ENCODE data around the gene ZBTB17. TPM values are rescaled to one million over a fixed set of nuclear protein-coding genes. Genes with fewer than 3 reads are reported as not detected.
"Not testable (repeated sequence)": the region's sequence is repeated elsewhere in the genome, so short reads cannot be mapped to it uniquely, and the experiment has no call there.

Gene ZBTB17
- 12.6 TPM for polyA plus RNA-seq (2012; ENCODE audit: missing spikeins)

DNA sequence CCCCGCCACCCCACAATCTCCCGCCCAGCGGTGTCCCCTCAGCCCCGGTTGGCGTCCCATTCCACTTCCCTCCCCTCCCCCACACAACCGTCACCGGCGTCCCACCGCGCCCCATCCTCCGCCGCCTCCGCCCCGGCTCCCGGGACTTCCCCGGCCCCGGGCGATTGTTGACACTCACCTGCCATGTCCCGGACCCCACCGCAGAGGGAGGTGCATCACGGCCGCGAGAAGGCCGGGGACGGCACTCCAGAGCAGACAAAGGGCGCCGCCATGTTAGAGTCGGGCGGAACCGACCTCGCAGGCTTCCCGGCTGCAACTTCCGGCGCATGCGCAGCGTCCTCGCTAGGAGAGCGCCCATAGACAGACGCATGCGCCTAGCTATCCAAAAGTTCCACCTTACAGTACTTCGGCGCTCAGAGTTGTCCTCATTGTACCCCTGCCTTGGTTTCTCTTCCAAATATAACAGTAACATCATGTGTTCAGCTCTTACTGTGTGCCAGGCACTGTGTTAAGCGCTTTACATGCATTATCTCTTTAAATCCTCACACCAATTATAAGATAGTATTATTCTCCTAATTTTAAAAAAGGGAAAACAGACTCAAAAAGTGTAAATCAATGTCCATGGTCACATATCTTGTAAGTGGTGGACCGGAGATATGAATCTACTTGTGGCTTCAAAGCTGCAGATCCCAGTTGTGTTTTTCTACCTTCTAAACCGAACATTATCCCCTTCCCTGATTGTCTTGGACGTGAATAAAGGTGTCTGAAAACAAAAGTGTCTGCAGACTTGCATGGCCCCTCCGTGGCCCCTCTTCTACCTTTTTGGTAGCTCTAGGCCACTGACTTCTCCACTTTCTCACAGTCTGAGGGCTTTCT is at the start of gene ZBTB17:
Gene ZBTB17 (minus strand): TSS at position 297 of the 876 bp plus-strand sequence. CDS start 27,606 bp downstream, outside the sequence.
- peak; percentile 76; the same call in 1 of the 2 replicates for TF ChIP-seq TAF1 (IDR thresholded peaks at IDR 0.05; ENCODE audit: borderline replicate concordance, low read depth, low read length)
- TF ChIP-seq POLR2AphosphoS5 (IDR thresholded peaks at IDR 0.05; ENCODE audit: low read depth, low read length): peak; percentile 29; the same call in 1 of the 2 replicates
- TF ChIP-seq POLR2A (IDR thresholded peaks at IDR 0.05; ENCODE audit: low read depth, low read length): peak; percentile 39; the same call in 1 of the 2 replicates
- peak; percentile 89 for DNase-seq (ENCODE audit: insufficient read length)
- FAIRE-seq: peak; percentile 98

DNA sequence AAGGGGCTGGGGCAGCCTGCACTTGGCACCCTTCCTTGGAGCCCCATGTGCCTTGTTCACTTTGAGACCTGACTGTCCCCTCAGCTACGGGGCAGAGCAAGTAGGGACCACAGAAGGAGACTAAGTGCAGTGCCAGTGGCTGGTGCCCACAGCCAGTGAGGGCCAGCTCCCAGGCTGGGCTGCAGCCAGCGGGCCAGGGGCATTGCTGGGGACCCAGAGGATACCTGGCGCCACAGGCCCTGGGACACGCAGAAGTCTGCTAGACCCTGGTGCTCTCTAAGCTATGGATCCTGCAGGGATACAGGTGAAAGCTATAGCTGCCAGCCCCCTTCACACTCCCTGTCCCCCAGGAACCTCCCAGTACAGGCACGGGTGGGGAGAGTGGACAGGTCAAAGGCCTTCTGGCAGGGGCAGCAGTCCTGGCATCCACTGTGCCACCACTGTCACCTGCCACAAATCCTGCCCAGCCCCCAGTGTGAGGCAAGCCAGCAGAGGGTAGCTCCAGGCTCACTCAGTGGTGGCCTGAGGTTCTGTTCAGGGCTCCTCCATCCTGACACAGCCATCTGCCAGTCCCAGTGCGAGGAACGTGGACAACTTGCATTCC is 47.3 kb upstream of the ZBTB17 start:
- no peak for TF ChIP-seq TAF1 (IDR thresholded peaks at IDR 0.05; ENCODE audit: borderline replicate concordance, low read depth, low read length)
- TF ChIP-seq POLR2A (IDR thresholded peaks at IDR 0.05; ENCODE audit: low read depth, low read length): no peak
- no peak for TF ChIP-seq POLR2AphosphoS5 (IDR thresholded peaks at IDR 0.05; ENCODE audit: low read depth, low read length)
- DNase-seq (ENCODE audit: insufficient read length): no peak
- FAIRE-seq: no peak

DNA sequence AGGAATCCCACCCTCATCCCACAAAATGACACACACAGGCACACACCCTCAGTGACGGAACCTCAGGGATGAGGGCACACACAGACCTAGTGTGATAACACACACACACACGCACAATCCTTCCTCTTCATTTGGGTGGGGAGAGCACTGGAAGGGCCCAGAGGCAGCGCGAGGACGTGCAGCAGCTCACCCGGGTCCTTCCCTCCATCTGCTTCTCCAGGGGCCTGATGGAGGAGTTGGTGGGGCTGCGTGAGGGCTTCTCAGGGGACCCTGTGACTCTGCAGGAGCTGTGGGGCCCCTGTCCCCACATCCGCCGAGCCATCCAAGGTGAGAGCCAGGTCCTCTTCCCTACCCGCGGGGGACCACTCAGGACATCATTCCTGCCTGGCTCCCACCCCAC is 46.5 kb upstream of the ZBTB17 start:
- TF ChIP-seq POLR2A (IDR thresholded peaks at IDR 0.05; ENCODE audit: low read depth, low read length) (no peak), TAF1 (IDR thresholded peaks at IDR 0.05; ENCODE audit: borderline replicate concordance, low read depth, low read length) (no peak), POLR2AphosphoS5 (IDR thresholded peaks at IDR 0.05; ENCODE audit: low read depth, low read length) (no peak)
- no peak for FAIRE-seq
- DNase-seq (ENCODE audit: insufficient read length): no peak

DNA sequence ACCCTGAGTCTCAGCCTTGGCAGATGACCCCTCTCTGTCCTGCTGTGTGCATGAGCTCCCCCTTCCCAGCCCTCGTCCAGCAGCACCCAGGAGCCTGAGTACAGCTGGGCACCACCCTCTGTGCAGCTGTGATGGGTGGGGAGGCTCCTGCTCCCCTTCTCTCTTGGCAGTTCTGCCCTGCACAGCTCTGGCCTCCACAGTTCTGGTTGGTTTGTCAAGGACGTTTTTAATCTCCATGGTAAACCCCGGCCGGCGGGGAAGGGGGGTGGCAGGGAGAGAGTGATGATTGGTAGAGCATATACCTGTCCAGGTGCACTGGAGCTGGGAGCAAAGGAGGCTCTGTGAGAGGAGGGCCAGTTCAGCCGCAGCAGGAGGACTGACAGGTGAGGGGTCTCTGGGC is 45.8 kb upstream of the ZBTB17 start, which contains the start of gene CLCNKA:
Gene CLCNKA (plus strand): TSS at position 356 of the 400 bp plus-strand sequence. CDS start 584 bp downstream, outside the sequence.
- DNase-seq (ENCODE audit: insufficient read length) (no peak), FAIRE-seq (no peak)
- TF ChIP-seq POLR2A (IDR thresholded peaks at IDR 0.05; ENCODE audit: low read depth, low read length) (no peak), TAF1 (IDR thresholded peaks at IDR 0.05; ENCODE audit: borderline replicate concordance, low read depth, low read length) (no peak), POLR2AphosphoS5 (IDR thresholded peaks at IDR 0.05; ENCODE audit: low read depth, low read length) (no peak)

DNA sequence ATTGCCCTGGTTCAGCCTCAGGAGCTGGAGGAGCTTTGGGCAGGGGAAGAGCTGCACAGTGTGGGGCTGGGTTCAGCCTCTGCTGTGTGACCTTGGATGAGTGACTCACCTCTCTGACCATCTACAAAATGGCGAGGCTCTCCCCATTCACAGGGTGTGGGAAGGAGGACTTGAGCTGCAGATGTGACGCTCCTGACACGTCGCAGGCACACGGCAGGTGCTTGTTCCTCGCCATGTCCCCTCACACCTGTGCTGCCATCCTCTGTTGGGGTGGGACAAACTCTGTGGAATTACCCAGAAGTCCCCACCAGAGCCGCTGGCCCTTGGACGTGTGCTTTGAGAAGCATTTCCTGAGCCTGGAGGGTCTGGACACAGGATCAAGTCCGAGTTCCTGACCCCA is 45.0 kb upstream of the ZBTB17 start:
- DNase-seq (ENCODE audit: insufficient read length); FAIRE-seq: not testable (repeated sequence)

DNA sequence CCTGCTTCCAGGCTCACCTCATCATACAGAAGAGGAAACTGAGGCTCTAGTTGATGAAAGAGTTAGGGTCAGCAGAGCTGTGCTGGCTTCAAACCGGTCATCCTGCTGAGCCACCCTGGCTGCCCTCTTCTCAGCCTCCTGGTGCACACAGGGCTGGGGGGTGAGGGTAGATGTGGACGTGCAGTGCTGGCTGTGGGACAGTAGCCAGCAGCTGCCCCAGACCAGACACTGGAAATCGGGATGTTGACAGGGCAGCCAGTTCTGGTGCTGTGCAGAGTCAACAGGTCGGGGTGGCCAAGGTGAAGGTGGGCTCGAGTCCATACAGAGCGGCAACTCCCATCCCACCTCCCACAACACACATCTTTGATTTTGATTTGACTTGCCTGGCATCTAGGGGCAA is 44.4 kb upstream of the ZBTB17 start:
- DNase-seq (ENCODE audit: insufficient read length) (no peak), FAIRE-seq (no peak)
- TF ChIP-seq POLR2A (IDR thresholded peaks at IDR 0.05; ENCODE audit: low read depth, low read length): no peak
- TF ChIP-seq TAF1 (IDR thresholded peaks at IDR 0.05; ENCODE audit: borderline replicate concordance, low read depth, low read length): no peak
- TF ChIP-seq POLR2AphosphoS5 (IDR thresholded peaks at IDR 0.05; ENCODE audit: low read depth, low read length): no peak

DNA sequence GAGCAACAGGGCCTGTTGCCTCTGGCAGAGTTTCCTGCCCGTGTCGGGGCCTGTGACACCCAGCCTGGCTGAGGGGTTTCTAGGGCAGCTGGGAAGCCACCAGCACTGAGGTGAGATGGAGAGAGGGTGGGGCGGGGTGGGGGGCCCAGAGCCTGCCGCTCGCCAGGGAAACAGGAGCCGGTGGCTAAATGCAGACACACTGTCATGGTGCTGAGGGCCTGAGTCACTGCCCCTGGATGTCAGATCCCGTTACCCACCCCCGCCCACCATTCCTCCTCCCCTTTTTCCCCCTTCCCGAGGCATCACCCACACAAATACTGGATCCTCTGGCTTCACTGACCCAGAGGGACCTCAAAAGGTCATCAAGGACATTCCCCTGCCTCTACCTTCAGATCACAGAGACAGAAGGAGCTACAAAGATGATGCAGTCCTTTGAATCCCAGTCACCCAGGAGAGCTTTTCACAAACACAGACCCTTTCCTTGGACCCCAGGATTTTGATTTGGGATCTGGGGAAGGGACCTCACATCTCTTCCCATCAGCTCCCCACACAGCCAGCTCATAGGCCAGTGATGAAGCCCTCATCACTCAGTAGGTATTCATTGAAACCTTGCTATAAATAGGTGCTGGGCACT is 43.9 kb upstream of the ZBTB17 start:
- no peak for TF ChIP-seq TAF1 (IDR thresholded peaks at IDR 0.05; ENCODE audit: borderline replicate concordance, low read depth, low read length)
- TF ChIP-seq POLR2AphosphoS5 (IDR thresholded peaks at IDR 0.05; ENCODE audit: low read depth, low read length): no peak
- no peak for TF ChIP-seq POLR2A (IDR thresholded peaks at IDR 0.05; ENCODE audit: low read depth, low read length)
- no peak for DNase-seq (ENCODE audit: insufficient read length)
- FAIRE-seq: no peak

DNA sequence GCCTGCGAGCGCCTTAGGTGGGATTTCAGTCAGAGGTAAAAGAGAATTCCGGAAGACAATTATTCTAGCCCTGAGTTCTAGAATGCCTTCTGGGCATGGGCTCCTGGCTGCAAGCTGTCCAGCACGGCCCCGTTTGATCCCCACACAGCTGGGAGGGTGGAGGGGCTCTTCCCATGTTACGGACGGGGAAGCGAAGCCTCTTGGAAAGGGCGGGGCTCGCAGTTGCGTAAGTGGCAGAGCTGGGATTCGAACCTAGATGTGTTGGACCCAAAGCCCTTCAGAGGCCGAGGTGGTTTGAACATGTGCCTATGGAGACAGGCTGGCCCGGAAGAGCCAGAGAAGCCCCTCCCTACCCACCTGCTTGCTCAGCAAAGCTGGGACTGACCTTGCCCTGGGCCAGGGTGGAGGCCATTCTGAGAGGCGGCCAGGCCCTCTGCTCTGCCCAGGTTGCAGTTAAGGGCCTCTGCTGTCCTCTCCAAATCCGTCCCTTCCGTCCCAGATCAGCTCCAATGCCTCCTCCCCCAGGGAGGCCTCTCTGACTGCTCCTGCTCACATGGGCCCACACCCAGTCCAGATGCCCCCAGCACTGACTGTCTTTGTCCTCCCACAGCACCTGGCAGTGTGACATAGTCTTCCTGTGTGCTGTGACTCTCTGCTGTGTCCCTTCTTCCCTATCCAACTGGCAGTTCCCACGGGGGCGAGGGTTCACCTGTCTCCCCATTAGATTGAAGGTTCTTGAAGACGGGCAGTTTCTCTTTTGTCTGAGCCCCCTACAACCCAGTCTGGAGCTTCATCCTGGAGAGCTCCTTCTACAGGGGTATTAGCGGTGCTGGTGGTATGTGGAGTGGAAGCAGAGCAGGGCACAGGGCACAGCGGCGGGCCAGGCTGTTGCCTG is 43.1 kb upstream of the ZBTB17 start:
- DNase-seq (ENCODE audit: insufficient read length): no peak
- no peak for TF ChIP-seq POLR2A (IDR thresholded peaks at IDR 0.05; ENCODE audit: low read depth, low read length)
- no peak for TF ChIP-seq TAF1 (IDR thresholded peaks at IDR 0.05; ENCODE audit: borderline replicate concordance, low read depth, low read length)
- no peak for TF ChIP-seq POLR2AphosphoS5 (IDR thresholded peaks at IDR 0.05; ENCODE audit: low read depth, low read length)
- FAIRE-seq: no peak

DNA sequence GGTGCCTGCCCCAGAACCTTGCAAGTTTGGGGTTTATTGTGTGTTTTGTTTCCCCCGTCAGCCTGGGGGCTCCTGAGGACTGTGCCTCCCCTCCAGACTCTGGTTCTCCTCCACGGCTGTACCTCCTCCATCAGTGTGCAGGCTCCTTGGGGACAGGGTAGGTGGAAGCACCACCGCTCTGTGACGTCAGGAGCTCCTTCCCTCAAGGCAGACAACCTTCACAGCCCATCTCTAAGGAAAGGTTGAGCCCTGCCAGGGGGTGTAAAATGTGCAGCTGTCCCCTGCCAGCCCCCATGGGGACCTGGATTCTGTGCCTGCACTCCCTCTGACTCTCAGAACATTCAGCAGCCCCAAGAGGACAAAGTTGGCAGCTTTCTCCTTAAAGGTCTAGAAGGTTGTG is 42.4 kb upstream of the ZBTB17 start:
- FAIRE-seq (peak; percentile 50), DNase-seq (ENCODE audit: insufficient read length) (no peak)
- TF ChIP-seq POLR2A (IDR thresholded peaks at IDR 0.05; ENCODE audit: low read depth, low read length): no peak
- no peak for TF ChIP-seq TAF1 (IDR thresholded peaks at IDR 0.05; ENCODE audit: borderline replicate concordance, low read depth, low read length)
- TF ChIP-seq POLR2AphosphoS5 (IDR thresholded peaks at IDR 0.05; ENCODE audit: low read depth, low read length): no peak

DNA sequence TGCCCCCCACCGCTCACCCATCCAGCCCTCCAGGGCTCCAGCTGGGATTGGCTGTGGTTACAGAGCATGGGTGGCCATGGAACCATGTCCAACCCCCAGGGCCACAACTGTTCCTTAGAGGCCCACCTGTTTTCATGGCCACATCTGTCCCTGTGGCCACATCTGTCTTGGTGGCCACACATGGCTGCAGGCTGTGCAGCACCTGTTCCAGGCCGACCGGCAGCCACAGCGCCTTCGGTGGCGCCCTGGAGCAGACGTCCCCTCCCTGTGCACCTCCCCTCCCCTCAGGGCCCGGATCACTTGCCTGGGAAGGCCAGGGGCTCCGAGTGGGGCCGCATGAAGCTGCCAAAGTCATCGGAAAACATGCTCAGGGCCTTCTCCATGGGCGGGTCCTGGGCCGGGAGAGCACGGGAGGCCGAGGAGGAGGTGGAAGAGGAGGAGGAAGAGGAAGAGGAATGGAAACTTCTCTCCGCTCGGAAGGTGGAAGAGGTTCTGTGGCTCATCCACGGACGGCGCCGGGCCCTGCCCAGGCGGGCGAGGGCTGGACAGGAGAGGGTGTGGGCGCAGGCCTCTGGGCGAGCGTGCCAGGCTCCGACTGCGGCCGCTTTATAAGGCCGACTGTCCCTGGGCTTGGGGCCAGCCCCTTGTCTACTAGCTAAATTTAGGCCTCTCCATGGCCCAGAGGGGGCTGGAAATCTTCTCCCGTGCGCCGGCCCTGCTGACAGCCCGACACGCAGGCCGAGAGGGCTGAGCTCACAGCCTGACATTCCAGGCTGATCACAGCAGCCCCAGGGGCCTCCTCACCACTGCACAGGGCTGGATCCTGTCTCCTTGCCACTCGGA is 41.8 kb upstream of the ZBTB17 start, which contains the start of gene HSPB7:
Gene HSPB7 (minus strand): TSS at position 583 of the 843 bp plus-strand sequence. CDS start 80 bp downstream, at position 503.
- FAIRE-seq (no peak), DNase-seq (ENCODE audit: insufficient read length) (no peak)
- TF ChIP-seq TAF1 (IDR thresholded peaks at IDR 0.05; ENCODE audit: borderline replicate concordance, low read depth, low read length): no peak
- no peak for TF ChIP-seq POLR2AphosphoS5 (IDR thresholded peaks at IDR 0.05; ENCODE audit: low read depth, low read length)
- no peak for TF ChIP-seq POLR2A (IDR thresholded peaks at IDR 0.05; ENCODE audit: low read depth, low read length)
